ENCODE results near the gene PDXP. TPM values are rescaled to one million over a fixed set of nuclear protein-coding genes. Genes with fewer than 3 reads are reported as not detected.

Gene PDXP
- total and polyA plus RNA-seq, 5 donors from 2014 or later = 1.1 to 5.8 (median 2.0) TPM

DNA sequence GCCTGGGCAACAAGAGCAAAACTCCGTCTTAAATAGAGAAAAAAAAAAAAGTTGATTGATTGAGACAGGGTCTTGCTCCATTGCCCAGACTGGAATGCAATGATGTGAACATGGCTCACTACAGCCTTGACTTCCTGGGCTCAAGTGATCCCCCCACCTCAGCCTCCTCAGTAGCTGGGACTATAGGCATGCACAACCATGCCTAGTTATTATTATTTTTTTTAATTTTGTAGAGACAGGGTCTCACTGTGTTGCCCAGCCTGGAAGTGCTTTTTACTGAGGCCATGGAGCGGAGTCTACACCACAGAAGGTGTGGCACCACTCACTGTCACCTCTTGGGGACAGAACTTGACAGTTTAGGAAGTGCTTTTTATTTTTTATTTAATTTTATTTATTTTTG, 56.1 kb downstream of the PDXP start:
- no peaks in the 10 kb centered on the region for H3K9me3 ChIP-seq (ENCODE audit: control insufficient read depth in 2 of 2, low read length in 2 of 2)
- DNase-seq (no peak), ATAC-seq (ENCODE audit: low read depth in 2 of 2) (no peak)
- H3K4me3 ChIP-seq (ENCODE audit: low read depth, low read length) = no peak overlapping the region
- Mint-ChIP-seq H3K27me3 (no peaks in the 10 kb centered on the region), H3K4me1 (peaks cover 0 to 3% (median 0%) of the 10 kb centered on the region in 4 donors), H3K27ac (no peak overlapping the region), H3K36me3 (peaks cover 14% of the 10 kb centered on the region), H3K9me3 (no peaks in the 10 kb centered on the region), H3K4me3 (no peak overlapping the region)
- no peaks in the 10 kb centered on the region for H3K4me1 ChIP-seq (ENCODE audit: control insufficient read depth, insufficient read depth, low read length, poor library complexity, severe bottlenecking)
- no peaks in the 10 kb centered on the region for H3K36me3 ChIP-seq (ENCODE audit: control insufficient read depth, insufficient read depth, low read length)
- H3K27ac ChIP-seq (ENCODE audit: insufficient read depth, low read length, poor library complexity, severe bottlenecking) = no peak overlapping the region
- H3K27me3 ChIP-seq (ENCODE audit: control insufficient read depth, insufficient read depth, low read length) = no peaks in the 10 kb centered on the region

DNA sequence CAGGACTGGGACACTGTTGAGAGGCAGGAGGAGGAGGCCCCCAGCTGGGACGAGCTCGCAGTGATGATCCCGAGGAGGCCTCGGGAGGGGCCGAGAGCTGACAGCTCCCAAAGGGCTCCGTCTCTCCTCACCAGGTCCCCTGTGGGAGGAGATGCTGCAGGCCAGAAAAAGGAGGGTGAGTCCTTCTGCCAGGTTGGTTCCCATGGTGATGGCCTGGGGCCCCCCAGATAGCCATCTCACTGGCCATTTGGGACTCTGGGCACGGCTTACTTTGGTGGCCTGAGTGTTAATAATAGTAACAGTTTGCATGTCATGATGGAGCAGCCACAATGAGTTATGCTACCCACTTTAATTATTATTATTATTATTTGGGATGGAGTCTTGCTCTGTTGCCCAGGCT, 57.2 kb downstream of the PDXP start:
- Histone ChIP-seq H3K4me1 (ENCODE audit: control insufficient read depth, insufficient read depth, low read length, poor library complexity, severe bottlenecking) (no peaks in the 10 kb centered on the region), H3K36me3 (ENCODE audit: control insufficient read depth, insufficient read depth, low read length) (no peaks in the 10 kb centered on the region), H3K9me3 (ENCODE audit: control insufficient read depth in 2 of 2, low read length in 2 of 2) (no peaks in the 10 kb centered on the region), H3K4me3 (ENCODE audit: low read depth, low read length) (no peak overlapping the region), H3K27ac (ENCODE audit: insufficient read depth, low read length, poor library complexity, severe bottlenecking) (no peak overlapping the region), H3K27me3 (ENCODE audit: control insufficient read depth, insufficient read depth, low read length) (no peaks in the 10 kb centered on the region)
- peaks cover 0 to 2% (median 0%) of the 10 kb centered on the region in 7 donors for H3K9me3 Mint-ChIP-seq
- H3K27ac Mint-ChIP-seq = no peak overlapping the region
- DNase-seq = no peak
- H3K27me3 Mint-ChIP-seq = no peaks in the 10 kb centered on the region
- H3K4me1 Mint-ChIP-seq = no peaks in the 10 kb centered on the region
- peaks cover 10% of the 10 kb centered on the region for H3K36me3 Mint-ChIP-seq
- no peak for ATAC-seq (ENCODE audit: low read depth in 2 of 2)
- H3K4me3 Mint-ChIP-seq = no peak overlapping the region

Other genes with a start within 250 kb of the PDXP start
- 0.44 TPM for gene ELFN2, start 231.2 kb upstream of the PDXP start, total RNA-seq
- gene ELFN2, start 231.2 kb upstream of the PDXP start, polyA plus RNA-seq = not detected
- gene MFNG, start 172.3 kb upstream of the PDXP start, total RNA-seq = 148 TPM
- 100 to 1,000 TPM; 323 to 340 (median 327) TPM for gene MFNG, start 172.3 kb upstream of the PDXP start, polyA plus RNA-seq
- gene CARD10, start 139.3 kb upstream of the PDXP start, total RNA-seq = not detected
- gene CARD10, start 139.3 kb upstream of the PDXP start, polyA plus RNA-seq = not detected
- gene CDC42EP1, start 98.2 kb upstream of the PDXP start, total RNA-seq = not detected
- gene CDC42EP1, start 98.2 kb upstream of the PDXP start, polyA plus RNA-seq = not detected
- not detected for gene LGALS2, start 78.6 kb upstream of the PDXP start, total RNA-seq
- under 1 TPM in 2 of 4 donors, not detected in 2; 0.41 to 0.49 TPM for gene LGALS2, start 78.6 kb upstream of the PDXP start, polyA plus RNA-seq
- gene GGA1, start 49.9 kb upstream of the PDXP start, total RNA-seq = 69.7 TPM
- 10 to 100 TPM; 14.0 to 19.8 (median 16.8) TPM for gene GGA1, start 49.9 kb upstream of the PDXP start, polyA plus RNA-seq
- 126 TPM for gene SH3BP1, start 19.1 kb upstream of the PDXP start, total RNA-seq
- gene SH3BP1, start 19.1 kb upstream of the PDXP start, polyA plus RNA-seq = 10 to 100 TPM; 10.1 to 17.8 (median 16.2) TPM
- 209 TPM for gene LGALS1, start 16.9 kb downstream of the PDXP start, total RNA-seq
- gene LGALS1, start 16.9 kb downstream of the PDXP start, polyA plus RNA-seq = 100 to 1,000 TPM; 321 to 829 (median 545) TPM
- 38.2 TPM for gene NOL12, start 27.6 kb downstream of the PDXP start, total RNA-seq
- 10 to 100 TPM; 33.7 to 46.9 (median 41.2) TPM for gene NOL12, start 27.6 kb downstream of the PDXP start, polyA plus RNA-seq
- gene TRIOBP, start 38.3 kb downstream of the PDXP start, total RNA-seq = 24.8 TPM
- gene TRIOBP, start 38.3 kb downstream of the PDXP start, polyA plus RNA-seq = 10 to 100 TPM; 10.9 to 19.2 (median 13.1) TPM
- 0.72 TPM for gene GCAT, start 149.2 kb downstream of the PDXP start, total RNA-seq
- gene GCAT, start 149.2 kb downstream of the PDXP start, polyA plus RNA-seq = 1 to 10 TPM in 3 of 4 donors, under 1 TPM in 1; 0.45 to 2.0 (median 1.4) TPM
- gene GALR3, start 164.7 kb downstream of the PDXP start, total RNA-seq = not detected
- gene GALR3, start 164.7 kb downstream of the PDXP start, polyA plus RNA-seq = not detected
- gene ANKRD54, start 185.6 kb downstream of the PDXP start, total RNA-seq = 18.8 TPM
- 10 to 100 TPM; 15.4 to 21.4 (median 19.8) TPM for gene ANKRD54, start 185.6 kb downstream of the PDXP start, polyA plus RNA-seq
- 390 TPM for gene EIF3L, start 190.7 kb downstream of the PDXP start, total RNA-seq
- 100 to 1,000 TPM; 267 to 354 (median 308) TPM for gene EIF3L, start 190.7 kb downstream of the PDXP start, polyA plus RNA-seq
- 25.2 TPM for gene MICALL1, start 247.6 kb downstream of the PDXP start, total RNA-seq
- 1 to 10 TPM; 1.1 to 2.4 (median 1.7) TPM for gene MICALL1, start 247.6 kb downstream of the PDXP start, polyA plus RNA-seq